ENCODE data around the gene ZNF346. TPM values are rescaled to one million over a fixed set of nuclear protein-coding genes. Genes with fewer than 3 reads are reported as not detected.

The ZNF346 gene
- total RNA-seq, 3 donors from 2014 or later (not counting 1 experiment from before 2014, with no cell fraction given), result 20.2 to 27.9 (median 21.6) TPM

DNA sequence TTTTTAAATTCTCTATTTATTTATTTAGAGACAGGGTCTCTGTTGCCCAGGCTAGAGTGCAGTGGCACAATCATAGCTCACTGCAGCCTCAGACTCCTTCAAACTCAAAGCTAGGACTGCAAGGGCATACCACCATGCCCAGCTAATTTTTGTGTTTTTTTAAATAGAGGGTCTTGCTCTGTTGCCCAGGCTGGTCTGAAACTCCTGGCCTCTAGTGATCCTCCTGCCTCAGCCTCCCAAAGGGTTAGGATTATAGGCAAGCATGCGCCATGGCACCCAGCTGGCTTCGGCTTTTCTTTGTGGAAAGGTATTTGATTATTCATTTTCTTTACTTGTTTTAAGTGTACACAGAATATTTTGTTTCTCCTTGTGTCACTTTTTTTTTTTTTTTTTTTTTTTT is 5.2 kb downstream of the ZNF346 start:
- intact Hi-C loops (cut with micrococcal nuclease), result no loop called here
- Histone ChIP-seq H3K36me3 (ENCODE audit: control insufficient read depth, insufficient read depth, low read length) (peaks cover 6% of the 10 kb centered on the region), H3K9me3 (ENCODE audit: control insufficient read depth, insufficient read depth, low read length) (no peaks in the 10 kb centered on the region), H3K27me3 (ENCODE audit: control insufficient read depth, insufficient read depth, low read length) (no peaks in the 10 kb centered on the region), H3K4me3 (ENCODE audit: low read length) (no peak overlapping the region), H3K27ac (ENCODE audit: low read length) (no peak overlapping the region), H3K4me1 (ENCODE audit: control insufficient read depth, insufficient read depth, low read length) (peaks cover 8% of the 10 kb centered on the region)
- no peaks in the 10 kb centered on the region for H3K27me3 Mint-ChIP-seq (ENCODE audit: low read depth in 2 of 2)
- no peaks in the 10 kb centered on the region for H3K9me3 Mint-ChIP-seq
- ATAC-seq (no peak), DNase-seq (no peak)
- no peak overlapping the region for H3K4me3 Mint-ChIP-seq
- H3K36me3 Mint-ChIP-seq, result no peaks in the 10 kb centered on the region
- no peak overlapping the region for H3K27ac Mint-ChIP-seq
- TF ChIP-seq, protein P1, sequence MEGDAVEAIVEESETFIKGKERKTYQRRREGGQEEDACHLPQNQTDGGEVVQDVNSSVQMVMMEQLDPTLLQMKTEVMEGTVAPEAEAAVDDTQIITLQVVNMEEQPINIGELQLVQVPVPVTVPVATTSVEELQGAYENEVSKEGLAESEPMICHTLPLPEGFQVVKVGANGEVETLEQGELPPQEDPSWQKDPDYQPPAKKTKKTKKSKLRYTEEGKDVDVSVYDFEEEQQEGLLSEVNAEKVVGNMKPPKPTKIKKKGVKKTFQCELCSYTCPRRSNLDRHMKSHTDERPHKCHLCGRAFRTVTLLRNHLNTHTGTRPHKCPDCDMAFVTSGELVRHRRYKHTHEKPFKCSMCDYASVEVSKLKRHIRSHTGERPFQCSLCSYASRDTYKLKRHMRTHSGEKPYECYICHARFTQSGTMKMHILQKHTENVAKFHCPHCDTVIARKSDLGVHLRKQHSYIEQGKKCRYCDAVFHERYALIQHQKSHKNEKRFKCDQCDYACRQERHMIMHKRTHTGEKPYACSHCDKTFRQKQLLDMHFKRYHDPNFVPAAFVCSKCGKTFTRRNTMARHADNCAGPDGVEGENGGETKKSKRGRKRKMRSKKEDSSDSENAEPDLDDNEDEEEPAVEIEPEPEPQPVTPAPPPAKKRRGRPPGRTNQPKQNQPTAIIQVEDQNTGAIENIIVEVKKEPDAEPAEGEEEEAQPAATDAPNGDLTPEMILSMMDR (IDR thresholded peaks at IDR 0.05), result no peak
- no CpG with 5 or more reads among the region's 2 CpGs for WGBS (ENCODE audit: insufficient coverage)
- H3K4me1 Mint-ChIP-seq, result peaks cover 23 to 34% of the 10 kb centered on the region in 2 donors

DNA sequence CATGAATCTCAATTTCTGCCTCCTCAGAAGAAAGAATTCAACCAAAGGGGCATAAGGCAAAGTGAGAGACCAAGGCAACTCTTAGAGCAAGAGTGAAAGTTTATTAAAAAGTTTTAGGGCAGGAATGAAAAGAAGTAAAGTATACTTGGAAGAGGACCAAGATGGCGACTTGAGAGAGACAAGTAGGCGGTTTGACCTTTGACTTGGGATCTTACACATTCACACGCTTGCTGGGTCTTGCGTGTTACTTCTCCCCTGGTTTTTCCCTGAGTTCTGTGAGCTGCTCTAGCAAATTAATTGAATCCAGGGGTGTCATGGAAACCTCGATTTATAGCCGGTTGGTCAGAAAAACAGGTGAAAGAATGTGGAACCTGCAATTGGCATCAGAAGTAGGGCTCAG is 7.0 kb downstream of the ZNF346 start:
- Mint-ChIP-seq H3K27me3 (ENCODE audit: low read depth in 2 of 2) (no peaks in the 10 kb centered on the region), H3K4me1 (peaks cover 15 to 21% of the 10 kb centered on the region in 2 donors), H3K9me3 (no peaks in the 10 kb centered on the region), H3K27ac (no peak overlapping the region), H3K4me3 (no peak overlapping the region), H3K36me3 (no peaks in the 10 kb centered on the region)
- TF ChIP-seq, protein P1 (IDR thresholded peaks at IDR 0.05), result no peak
- intact Hi-C loops (cut with micrococcal nuclease), result no loop called here
- Histone ChIP-seq H3K27me3 (ENCODE audit: control insufficient read depth, insufficient read depth, low read length) (no peaks in the 10 kb centered on the region), H3K9me3 (ENCODE audit: control insufficient read depth, insufficient read depth, low read length) (no peaks in the 10 kb centered on the region), H3K27ac (ENCODE audit: low read length) (no peak overlapping the region), H3K36me3 (ENCODE audit: control insufficient read depth, insufficient read depth, low read length) (peaks cover 8% of the 10 kb centered on the region), H3K4me1 (ENCODE audit: control insufficient read depth, insufficient read depth, low read length) (no peaks in the 10 kb centered on the region), H3K4me3 (ENCODE audit: low read length) (no peak overlapping the region)
- over 99% methylated on average over 6 of the region's 6 CpGs for WGBS (ENCODE audit: insufficient coverage)
- no peak for ATAC-seq
- DNase-seq, result no peak

DNA sequence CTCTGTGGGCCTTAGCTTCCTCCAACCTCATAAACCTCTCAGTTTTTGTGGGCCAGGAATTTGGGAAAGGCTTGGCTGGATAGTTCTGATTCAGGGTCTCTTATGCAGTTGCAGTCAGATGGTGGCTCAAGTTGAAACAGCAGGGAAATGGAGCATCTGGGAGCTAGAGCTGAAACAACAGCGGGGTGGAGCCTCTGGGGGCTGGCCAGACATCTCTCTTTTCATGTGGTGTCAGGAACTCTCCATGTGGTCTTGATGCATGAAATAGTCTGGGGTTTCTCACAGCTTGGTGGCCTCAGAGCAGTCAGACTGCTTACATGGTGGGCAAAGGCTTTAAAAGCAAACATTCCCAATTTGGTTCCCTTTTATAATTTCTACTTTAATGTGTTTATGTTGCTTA is 13.5 kb downstream of the ZNF346 start:
- Mint-ChIP-seq H3K9me3 (no peaks in the 10 kb centered on the region), H3K36me3 (no peaks in the 10 kb centered on the region), H3K4me1 (peaks cover 17 to 18% of the 10 kb centered on the region in 2 donors), H3K4me3 (no peak overlapping the region), H3K27me3 (ENCODE audit: low read depth in 2 of 2) (no peaks in the 10 kb centered on the region), H3K27ac (no peak overlapping the region)
- ATAC-seq (peak in 1 of 3 donors; percentile 39), DNase-seq (no peak)
- TF ChIP-seq, protein P1 (IDR thresholded peaks at IDR 0.05), result no peak
- intact Hi-C loops (cut with micrococcal nuclease), result no loop called here
- H3K36me3 ChIP-seq (ENCODE audit: control insufficient read depth, insufficient read depth, low read length), result peaks cover 2% of the 10 kb centered on the region
- H3K4me3 ChIP-seq (ENCODE audit: low read length), result no peak overlapping the region
- no peak overlapping the region for H3K27ac ChIP-seq (ENCODE audit: low read length)
- H3K9me3 ChIP-seq (ENCODE audit: control insufficient read depth, insufficient read depth, low read length), result no peaks in the 10 kb centered on the region
- 32% methylated on average over 1 of the region's 1 CpG for WGBS (ENCODE audit: insufficient coverage)
- H3K4me1 ChIP-seq (ENCODE audit: control insufficient read depth, insufficient read depth, low read length), result peaks cover 7% of the 10 kb centered on the region
- H3K27me3 ChIP-seq (ENCODE audit: control insufficient read depth, insufficient read depth, low read length), result no peaks in the 10 kb centered on the region

DNA sequence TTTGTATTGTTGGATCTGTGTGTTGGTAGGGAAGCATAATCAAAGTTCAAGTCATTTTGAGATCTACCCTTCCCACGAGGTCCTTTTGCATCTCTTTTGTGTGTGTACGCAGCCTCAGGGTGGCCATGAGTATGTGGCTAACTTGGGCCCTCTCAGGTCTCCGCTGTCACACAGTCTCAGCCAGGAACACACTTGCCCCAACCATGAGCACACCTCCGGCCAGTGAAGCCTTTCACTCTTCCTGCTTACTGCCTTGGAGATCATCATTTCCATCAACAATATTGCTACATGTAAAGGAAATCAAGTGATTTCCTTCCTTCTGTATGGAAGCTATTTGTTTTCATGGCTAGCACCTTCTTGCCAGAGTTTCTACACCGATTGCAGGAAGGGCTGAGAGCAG is 13.9 kb downstream of the ZNF346 start:
- H3K4me1 Mint-ChIP-seq, result peaks cover 14 to 19% of the 10 kb centered on the region in 2 donors
- TF ChIP-seq, protein P1 (IDR thresholded peaks at IDR 0.05), result no peak
- no peaks in the 10 kb centered on the region for H3K9me3 ChIP-seq (ENCODE audit: control insufficient read depth, insufficient read depth, low read length)
- no peak overlapping the region for H3K4me3 ChIP-seq (ENCODE audit: low read length)
- no peaks in the 10 kb centered on the region for H3K27me3 ChIP-seq (ENCODE audit: control insufficient read depth, insufficient read depth, low read length)
- no peak for ATAC-seq
- no peak overlapping the region for H3K4me3 Mint-ChIP-seq
- no peaks in the 10 kb centered on the region for H3K9me3 Mint-ChIP-seq
- intact Hi-C loops (cut with micrococcal nuclease), result no loop called here
- peaks cover 2% of the 10 kb centered on the region for H3K36me3 ChIP-seq (ENCODE audit: control insufficient read depth, insufficient read depth, low read length)
- peaks cover 4% of the 10 kb centered on the region for H3K36me3 Mint-ChIP-seq
- H3K27ac Mint-ChIP-seq, result no peak overlapping the region
- H3K4me1 ChIP-seq (ENCODE audit: control insufficient read depth, insufficient read depth, low read length), result peaks cover 7% of the 10 kb centered on the region
- DNase-seq, result no peak
- WGBS (ENCODE audit: insufficient coverage), result 83% methylated on average over 5 of the region's 5 CpGs
- no peak overlapping the region for H3K27ac ChIP-seq (ENCODE audit: low read length)
- no peaks in the 10 kb centered on the region for H3K27me3 Mint-ChIP-seq (ENCODE audit: low read depth in 2 of 2)

All from natural killer cell (primary cell).